Tibial nerve (tissue), 4 donors: ENCODE measurements around the gene ZNF366. TPM values are rescaled to one million over a fixed set of nuclear protein-coding genes. Genes with fewer than 3 reads are reported as not detected.

ENCODE experiments used
- DNase-seq, 2 donors: peaks; one replicate each; pipeline ENCODE4 v3.0.0-alpha.2; 2019; ENCODE audit warnings: low spot score in 2 of 2
- H3K27ac ChIP-seq, 4 donors: fragments of 200-600 bp; sonication (generic) in 3 of 4; one replicate each; pipeline ENCODE4 v1.5.1; 2017 to 2019; ENCODE audit warnings: mild to moderate bottlenecking in 1 of 4
- H3K27me3 ChIP-seq, 2 donors: fragments of 200-600 bp; sonication (generic) in 1 of 2; one replicate each; pipeline versions ENCODE4 v1.5.1 to v1.6.0; 2017 to 2019
- H3K36me3 ChIP-seq, 3 donors: fragments of 200-600 bp; sonication (generic); one replicate each; pipeline ENCODE4 v1.5.1; 2018 to 2019
- H3K4me1 ChIP-seq, 4 donors: fragments of 200-600 bp; sonication (generic) in 3 of 4; one replicate each; pipeline ENCODE4 v1.5.1; 2017 to 2019
- H3K4me3 ChIP-seq, 4 donors: fragments of 200-600 bp; sonication (generic) in 3 of 4; one replicate each; pipeline ENCODE4 v1.5.1; 2017 to 2019; ENCODE audit warnings: mild to moderate bottlenecking in 1 of 4, moderate library complexity in 1 of 4
- H3K9me3 ChIP-seq, 4 donors: fragments of 200-600 bp; sonication (generic) in 3 of 4; one replicate each; pipeline ENCODE4 v1.5.1; 2017 to 2019
- CTCF ChIP-seq, 5 experiments: fragments of 200-600 bp in 3 of 5; fragments of 450-650 bp in 2 of 5; sonication (generic) in 3 of 5; IDR thresholded peaks; one replicate each; pipeline ENCODE4 v1.5.1; 2016 to 2019; ENCODE audit warnings: antibody characterized with exemption in 5 of 5, mild to moderate bottlenecking in 3 of 5, moderate library complexity in 2 of 5
- EP300 ChIP-seq, 2 donors: sonication (generic); formaldehyde crosslinking; IDR thresholded peaks; one replicate each; pipeline ENCODE4 v1.6.1; 2017; ENCODE audit warnings: antibody characterized with exemption in 2 of 2, mild to moderate bottlenecking in 1 of 2
- POLR2A ChIP-seq, 2 donors: fragments of 450-650 bp; IDR thresholded peaks; one replicate each; pipeline ENCODE4 v1.6.1; 2017; ENCODE audit warnings: antibody characterized with exemption in 2 of 2, mild to moderate bottlenecking in 2 of 2, moderate library complexity in 2 of 2
- WGBS, 2 donors: methylation state at CpG; one replicate each; pipeline ENCODE4 v1.1.5; 2018; 5-methylcytosine and 5-hydroxymethylcytosine counted together
- total RNA-seq, 4 donors: library from RNA; depleted of rRNA; stranded (reverse); fragments of >200 nt; gene quantifications; one replicate each; pipeline ENCODE4 v1.1.0, GENCODE V29; 2016

The ZNF366 gene
- total RNA-seq, 4 donors from 2014 or later = 3.3 to 10.6 (median 5.2) TPM

DNA sequence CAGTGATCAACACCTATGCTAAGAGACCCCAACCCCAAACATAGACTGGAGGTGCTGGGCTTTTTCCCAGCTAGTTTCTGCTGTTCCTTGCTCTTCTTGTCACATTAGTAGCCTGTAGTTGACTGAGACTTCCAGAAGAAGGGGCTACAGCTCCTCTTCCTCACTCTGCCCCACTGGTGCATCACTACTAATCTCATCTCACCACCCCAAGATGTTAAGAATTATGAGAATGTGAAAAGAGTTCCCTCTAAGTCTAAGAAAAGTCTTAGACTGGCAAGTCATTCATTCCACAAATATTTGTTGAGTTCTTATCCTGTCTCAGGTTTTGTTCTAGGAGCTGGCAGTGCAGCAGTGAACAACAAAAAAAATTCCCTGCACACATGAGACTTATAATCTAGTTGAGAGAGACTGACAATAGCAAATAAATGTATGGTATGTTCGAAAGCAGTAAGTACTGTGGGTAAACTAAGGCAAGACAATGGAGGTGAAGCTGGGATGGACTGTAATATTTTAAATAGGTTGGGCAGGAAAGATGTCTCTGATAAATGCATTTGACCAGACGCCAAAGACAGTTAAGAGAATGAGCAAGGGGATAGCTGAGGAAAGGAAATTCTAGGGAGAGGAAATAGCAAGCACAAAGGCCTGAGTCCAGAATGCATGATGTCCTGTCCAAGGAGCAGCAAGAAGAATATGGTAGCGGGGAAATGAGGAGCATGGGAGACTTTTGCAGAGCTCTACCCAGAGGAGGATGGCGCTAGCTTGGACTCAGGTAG is 94.7 kb downstream of the ZNF366 start:
- DNase-seq = no peak
- Histone ChIP-seq H3K9me3 (no peaks in the 10 kb centered on the region), H3K4me3 (no peak overlapping the region), H3K36me3 (no peaks in the 10 kb centered on the region), H3K27me3 (no peaks in the 10 kb centered on the region), H3K4me1 (no peaks in the 10 kb centered on the region), H3K27ac (no peak overlapping the region)
- 78 to 93% methylated on average over 4 of the region's 4 CpGs for WGBS, 2 donors
- TF ChIP-seq POLR2A (IDR thresholded peaks at IDR 0.05) = no peak
- no peak for TF ChIP-seq CTCF (IDR thresholded peaks at IDR 0.05)
- no peak for TF ChIP-seq EP300 (IDR thresholded peaks at IDR 0.05)

GRCh38 chr5:72410688-72411295 is 96.4 kb downstream of the ZNF366 start:
- Histone ChIP-seq H3K36me3 (no peaks in the 10 kb centered on the region), H3K27ac (no peak overlapping the region), H3K4me1 (no peaks in the 10 kb centered on the region), H3K27me3 (no peaks in the 10 kb centered on the region), H3K9me3 (no peaks in the 10 kb centered on the region), H3K4me3 (no peak overlapping the region)
- WGBS, 2 donors = 80 to 82% methylated on average over 4 of the region's 4 CpGs
- DNase-seq = no peak
- no peak for TF ChIP-seq CTCF (IDR thresholded peaks at IDR 0.05)
- TF ChIP-seq EP300 (IDR thresholded peaks at IDR 0.05) = no peak
- no peak for TF ChIP-seq POLR2A (IDR thresholded peaks at IDR 0.05)

- 69 to 71% methylated on average over 4 of the region's 4 CpGs for WGBS, 2 donors
- Histone ChIP-seq H3K27me3 (no peaks in the 10 kb centered on the region), H3K36me3 (no peaks in the 10 kb centered on the region), H3K4me1 (no peaks in the 10 kb centered on the region), H3K9me3 (no peaks in the 10 kb centered on the region), H3K4me3 (no peak overlapping the region), H3K27ac (no peak overlapping the region)
- TF ChIP-seq CTCF (IDR thresholded peaks at IDR 0.05) = no peak
- TF ChIP-seq EP300 (IDR thresholded peaks at IDR 0.05) = no peak
- TF ChIP-seq POLR2A (IDR thresholded peaks at IDR 0.05) = no peak
- no peak for DNase-seq
Measured at GRCh38 chr5:72408603-72409002, 98.6 kb downstream of the ZNF366 start.

DNA sequence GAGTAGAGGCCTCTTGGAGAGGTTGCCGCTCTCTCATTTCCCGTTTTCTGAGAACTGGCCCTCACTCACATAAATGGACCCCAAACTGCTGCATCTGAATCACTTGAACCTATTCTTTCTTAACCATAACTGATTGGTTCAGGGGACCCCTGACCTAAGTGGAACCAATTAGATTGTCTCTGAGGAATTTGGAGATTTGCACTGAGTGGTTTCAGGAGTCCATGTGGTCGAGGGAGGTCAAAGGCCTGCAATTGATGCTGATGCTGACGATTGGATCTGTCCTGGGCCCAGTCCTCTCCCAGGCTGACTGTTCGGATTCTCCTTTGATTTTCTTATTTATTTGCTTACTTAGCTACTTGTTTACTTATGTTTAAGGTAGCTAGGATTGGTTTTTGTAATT is 99.1 kb downstream of the ZNF366 start:
- Histone ChIP-seq H3K9me3 (no peaks in the 10 kb centered on the region), H3K36me3 (no peaks in the 10 kb centered on the region), H3K27ac (no peak overlapping the region), H3K4me1 (peaks cover 0 to 4% (median 0%) of the 10 kb centered on the region in 4 donors), H3K4me3 (no peak overlapping the region), H3K27me3 (no peaks in the 10 kb centered on the region)
- WGBS, 2 donors = 74 to 75% methylated on average over 5 of the region's 5 CpGs
- TF ChIP-seq POLR2A (IDR thresholded peaks at IDR 0.05) (no peak), CTCF (IDR thresholded peaks at IDR 0.05) (no peak), EP300 (IDR thresholded peaks at IDR 0.05) (no peak)
- no peak for DNase-seq

DNA sequence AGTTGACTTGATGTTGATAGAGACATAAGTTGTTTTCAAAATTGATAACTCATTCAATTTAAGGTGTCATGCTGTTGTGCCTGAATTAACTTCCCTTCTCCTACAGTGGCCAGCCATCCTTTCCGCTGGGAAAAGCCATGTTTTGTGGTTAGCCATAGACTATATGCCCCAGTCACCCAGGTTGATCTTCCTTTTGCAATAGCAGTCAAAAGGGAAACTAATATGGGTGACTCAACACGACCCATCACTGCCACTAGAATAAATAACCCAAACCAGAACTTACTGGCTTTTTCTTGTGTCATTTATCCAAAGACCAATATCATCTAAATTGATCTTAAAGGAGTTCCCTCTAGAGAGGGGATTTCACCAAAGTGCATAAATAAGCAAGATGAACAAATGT is 99.7 kb downstream of the ZNF366 start:
- H3K4me1 ChIP-seq = peaks cover 0 to 9% (median 0%) of the 10 kb centered on the region in 4 donors
- no peaks in the 10 kb centered on the region for H3K36me3 ChIP-seq
- TF ChIP-seq CTCF (IDR thresholded peaks at IDR 0.05) = no peak
- H3K27me3 ChIP-seq = no peaks in the 10 kb centered on the region
- H3K9me3 ChIP-seq = no peaks in the 10 kb centered on the region
- H3K4me3 ChIP-seq = no peak overlapping the region
- no peak for DNase-seq
- 90 to 93% methylated on average over 2 of the region's 2 CpGs for WGBS, 2 donors
- H3K27ac ChIP-seq = no peak overlapping the region
